CD14-positive monocyte (primary cell): ENCODE data around the gene FDX2. TPM values are rescaled to one million over a fixed set of nuclear protein-coding genes. Genes with fewer than 3 reads are reported as not detected.

Experiments
- DNase-seq, 3 donors: peaks; one replicate each; pipeline ENCODE4 v3.0.0-alpha.2; 2011 to 2022
- H2AFZ ChIP-seq: 2 replicates; pipeline ENCODE4 v1.6.0; 2012; ENCODE audit warnings: mild to moderate bottlenecking, low read depth, low read length, inconsistent platforms; ENCODE audit not compliant: insufficient read depth, poor library complexity, severe bottlenecking
- H3K27ac ChIP-seq, 2 donors: 1 replicate in 1 of 2; 2 replicates in 1 of 2; pipeline ENCODE4 v1.5.1; 2012 to 2013; ENCODE audit warnings: low read length in 2 of 2, control low read depth in 1 of 2, inconsistent platforms in 1 of 2, low read depth in 1 of 2, mild to moderate bottlenecking in 1 of 2
- H3K27me3 ChIP-seq, 2 donors: one replicate each; pipeline versions ENCODE4 v1.6.0 to v1.6.1; 2011 to 2013; ENCODE audit warnings: low read length in 2 of 2; ENCODE audit not compliant: control insufficient read depth in 2 of 2, insufficient read depth in 2 of 2
- H3K36me3 ChIP-seq, 2 donors: replicated peaks in 1 of 2; 1 replicate in 1 of 2; 2 replicates in 1 of 2; pipeline versions ENCODE4 v1.5.1 to v1.6.1; 2012 to 2013; ENCODE audit warnings: low read length in 2 of 2, control low read depth in 1 of 2, inconsistent platforms in 1 of 2, mild to moderate bottlenecking in 1 of 2; ENCODE audit not compliant: insufficient read depth in 2 of 2, control insufficient read depth in 1 of 2
- H3K4me1 ChIP-seq, 2 donors: 1 replicate in 1 of 2; 2 replicates in 1 of 2; pipeline versions ENCODE4 v1.5.1 to v1.6.1; 2012 to 2013; ENCODE audit warnings: low read length in 2 of 2, control low read depth in 1 of 2, inconsistent platforms in 1 of 2, mild to moderate bottlenecking in 1 of 2, moderate library complexity in 1 of 2; ENCODE audit not compliant: insufficient read depth in 2 of 2, control insufficient read depth in 1 of 2
- H3K4me2 ChIP-seq: replicated peaks from 2 replicates; pipeline ENCODE3; 2012; ENCODE audit warnings: low read length, moderate library complexity, mild to moderate bottlenecking; ENCODE audit not compliant: poor library complexity, severe bottlenecking; ENCODE audit errors: extremely low read depth
- H3K4me3 ChIP-seq, 3 experiments: fragments of 200-600 bp in 1 of 3; sonication (generic) in 1 of 3; replicated peaks in 1 of 3; 1 replicate in 2 of 3; 2 replicates in 1 of 3; pipeline ENCODE4 v1.5.1; 2011 to 2013; ENCODE audit warnings: low read length in 3 of 3, mild to moderate bottlenecking in 3 of 3, control low read depth in 2 of 3, low read depth in 2 of 3, inconsistent platforms in 1 of 3, moderate library complexity in 1 of 3
- H3K79me2 ChIP-seq: 2 replicates; pipeline ENCODE4 v1.6.0; 2012; ENCODE audit warnings: mild to moderate bottlenecking, control low read depth, inconsistent platforms, low read length, moderate library complexity; ENCODE audit not compliant: insufficient read depth
- H3K9ac ChIP-seq: 2 replicates; pipeline ENCODE4 v1.6.0; 2017; ENCODE audit warnings: low read length, mild to moderate bottlenecking; ENCODE audit not compliant: insufficient read depth, poor library complexity, severe bottlenecking
- H3K9me3 ChIP-seq, 2 donors: replicated peaks in 1 of 2; 1 replicate in 1 of 2; 2 replicates in 1 of 2; pipeline versions ENCODE4 v1.5.1 to v1.6.1; 2012 to 2013; ENCODE audit warnings: low read length in 2 of 2, control low read depth in 1 of 2; ENCODE audit not compliant: control insufficient read depth in 1 of 2, insufficient read depth in 1 of 2
- H4K20me1 ChIP-seq: 2 replicates; pipeline ENCODE4 v1.6.0; 2012; ENCODE audit warnings: mild to moderate bottlenecking, low read length, control low read depth, moderate library complexity; ENCODE audit not compliant: insufficient read depth
- H3K27ac Mint-ChIP-seq, 7 donors: one replicate each; pipeline ENCODE4 v1.8.0; 2020; ENCODE audit warnings: mild to moderate bottlenecking in 7 of 7, mixed read lengths in 7 of 7, moderate library complexity in 6 of 7, inconsistent platforms in 2 of 7
- H3K27me3 Mint-ChIP-seq, 3 donors: one replicate each; pipeline ENCODE4 v1.8.0; 2021 to 2022; ENCODE audit warnings: low read depth in 3 of 3, mild to moderate bottlenecking in 3 of 3, mixed read lengths in 3 of 3, moderate library complexity in 3 of 3, inconsistent platforms in 1 of 3
- H3K36me3 Mint-ChIP-seq, 2 donors: one replicate each; pipeline ENCODE4 v1.8.0; 2020; ENCODE audit warnings: mixed read lengths in 2 of 2, inconsistent platforms in 1 of 2, mild to moderate bottlenecking in 1 of 2
- H3K4me1 Mint-ChIP-seq: one replicate; pipeline ENCODE4 v1.8.0; 2020; ENCODE audit warnings: mild to moderate bottlenecking, mixed read lengths
- H3K4me3 Mint-ChIP-seq, 2 donors: one replicate each; pipeline ENCODE4 v1.8.0; 2020; ENCODE audit warnings: mild to moderate bottlenecking in 2 of 2, mixed read lengths in 2 of 2, moderate library complexity in 1 of 2
- H3K9me3 Mint-ChIP-seq, 7 donors: one replicate each; pipeline ENCODE4 v1.8.0; 2020 to 2022; ENCODE audit warnings: mixed read lengths in 7 of 7, mild to moderate bottlenecking in 6 of 7, moderate library complexity in 6 of 7, inconsistent platforms in 2 of 7
- CTCF ChIP-seq: fragments of 200-600 bp; IDR thresholded peaks from one replicate; pipeline ENCODE4 v1.8.0; 2022; ENCODE audit warnings: antibody characterized with exemption, mild to moderate bottlenecking
- WGBS: methylation state at CpG from one replicate; pipeline ENCODE4 v1.1.5; 2013; ENCODE audit warnings: missing lambda C conversion rate; ENCODE audit not compliant: insufficient coverage; 5-methylcytosine and 5-hydroxymethylcytosine counted together
- intact Hi-C, 2 donors: fragments of 100-400 bp; cut with micrococcal nuclease; formaldehyde crosslinking; loops; one replicate each; pipeline versions ENCODE4 v1.15.0 to v1.15.1; 2023
- polyA plus RNA-seq, 3 donors: library from polyadenylated mRNA; depleted of rRNA in 1 of 3; unstranded in 2 of 3; stranded (reverse) in 1 of 3; fragments of 300-500 nt in 2 of 3; fragments of >200 nt in 1 of 3; fragmentation: Illumina TruSeq in 2 of 3; gene quantifications; 1 replicate in 2 of 3; 2 replicates in 1 of 3; pipeline ENCODE4 v1.2.3, GENCODE V29; 2012 to 2021

The FDX2 gene
- polyA plus RNA-seq, 3 donors: 5.5 to 6.8 (median 6.7) TPM

DNA sequence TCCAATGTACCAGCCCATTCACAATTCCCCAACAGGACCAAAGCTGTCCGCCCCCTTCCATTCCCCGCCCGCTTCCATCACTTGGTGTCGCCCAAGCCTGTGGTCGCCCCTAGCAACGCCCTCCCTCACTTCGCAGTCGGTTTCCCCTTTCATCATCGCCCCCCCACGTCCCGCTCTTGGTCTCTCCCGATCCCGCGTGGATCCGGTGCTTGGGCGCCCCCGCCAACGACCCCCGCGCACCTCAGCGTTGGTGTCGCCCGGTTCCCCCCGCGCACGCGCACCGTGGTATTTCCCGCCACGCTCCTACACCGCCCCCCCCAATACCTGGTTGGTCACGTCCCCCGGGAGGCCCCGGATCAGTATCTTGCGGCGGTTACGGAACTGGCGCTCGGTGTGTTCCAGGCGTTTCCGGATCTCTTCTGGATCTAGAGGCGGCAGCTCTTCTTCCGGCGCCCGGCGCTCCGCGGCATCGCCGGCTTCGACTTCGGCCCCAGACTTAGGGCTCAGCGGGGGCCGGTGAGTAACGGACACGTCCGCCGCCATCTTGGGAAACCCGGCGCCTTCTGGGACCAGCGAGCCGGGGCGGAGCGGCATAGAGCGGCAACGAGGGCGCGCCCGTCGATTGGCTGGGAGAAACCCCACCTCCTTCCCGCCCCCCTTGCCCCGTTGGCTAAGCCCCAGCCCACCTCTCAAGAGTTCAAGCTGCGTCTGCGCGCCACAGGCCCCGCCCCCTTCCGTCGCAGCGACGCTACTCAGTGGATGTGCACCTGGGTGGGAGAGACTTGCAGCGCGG lies 17.3 kb upstream of the FDX2 start, which contains the start of gene RAVER1:
Gene RAVER1 (minus strand): TSS at position 565 of the 793 bp plus-strand sequence. CDS start 22 bp downstream, at position 543.
- H3K36me3 ChIP-seq: peaks cover 44 to 52% of the 10 kb centered on the region in 2 donors
- H3K36me3 Mint-ChIP-seq: peaks cover 38 to 56% of the 10 kb centered on the region in 2 donors
- H2AFZ ChIP-seq: peak within 1 kb of the TSS; percentile 70
- H3K4me1 Mint-ChIP-seq: peaks cover 33% of the 10 kb centered on the region
- under 1% methylated on average over 72 of the region's 82 CpGs for WGBS
- peak within 1 kb of the TSS; percentile 83 for H3K9ac ChIP-seq
- H3K27ac Mint-ChIP-seq: peak within 1 kb of the TSS; percentile 93 to 98 (median 96)
- H3K9me3 Mint-ChIP-seq: no peaks in the 10 kb centered on the region
- no peak for TF ChIP-seq CTCF
- intact Hi-C loops: loop anchor here (2.0 to 5.0 kb wide), 4 partner anchors 14 to 61 kb away; partner anchors contain the start of gene ICAM1 (in 2 of the 2)
- H3K4me1 ChIP-seq: peaks cover 31 to 46% of the 10 kb centered on the region in 2 donors
- no peaks in the 10 kb centered on the region for H3K27me3 ChIP-seq
- peak within 1 kb of the TSS; percentile 95 for H3K4me2 ChIP-seq
- H3K79me2 ChIP-seq: peaks cover 95% of the 10 kb centered on the region
- H3K4me3 Mint-ChIP-seq: peak within 1 kb of the TSS; percentile 94
- DNase-seq: peak; percentile 97 to 98 (median 98)
- H4K20me1 ChIP-seq: peaks cover 47% of the 10 kb centered on the region
- H3K4me3 ChIP-seq: peak within 1 kb of the TSS; percentile 76 to 96 (median 87)
- no peaks in the 10 kb centered on the region for H3K9me3 ChIP-seq
- H3K27ac ChIP-seq: peak within 1 kb of the TSS; percentile 74 to 85
- H3K27me3 Mint-ChIP-seq: no peaks in the 10 kb centered on the region

DNA sequence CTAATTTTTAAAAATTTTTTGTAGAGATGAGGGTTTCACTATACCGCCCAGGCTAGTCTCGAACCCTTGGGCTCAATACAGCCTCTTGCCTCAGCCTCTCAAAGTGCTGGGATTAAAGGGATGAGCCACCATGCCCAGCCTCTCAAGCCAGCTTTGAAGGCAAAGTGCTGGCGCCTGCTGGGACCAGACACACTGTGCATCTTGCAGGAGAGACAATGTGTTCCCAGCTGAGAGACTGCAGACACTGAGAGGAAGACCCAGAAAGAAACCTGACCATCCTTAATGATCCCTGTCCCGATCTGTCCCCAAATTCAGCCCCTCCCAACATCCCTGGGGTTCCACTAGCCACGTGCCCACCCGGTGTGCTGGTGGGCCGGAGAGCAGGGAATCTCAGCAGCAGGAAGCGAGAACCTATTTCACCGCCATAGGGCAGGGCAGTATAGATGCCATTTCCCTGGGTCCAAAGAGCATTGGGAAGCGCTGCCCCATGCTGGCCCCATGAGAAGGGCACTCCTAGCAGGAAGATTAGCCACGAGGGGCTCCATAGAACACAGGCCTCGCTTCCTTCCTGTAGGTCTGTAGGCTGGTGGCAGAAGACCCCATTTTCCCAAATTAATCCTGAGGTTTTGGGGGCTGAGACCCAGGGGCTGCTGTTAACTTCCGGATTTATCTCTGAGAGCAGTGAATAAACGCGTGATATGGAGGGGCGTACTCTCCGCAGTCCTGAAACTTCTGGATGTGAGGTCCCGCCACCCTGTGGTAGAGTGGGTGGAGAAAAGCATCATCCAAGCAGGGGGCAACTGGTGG lies 16.5 kb upstream of the FDX2 start:
- Histone ChIP-seq H3K4me3 (peak overlapping the region; percentile 76 to 96 (median 87)), H3K36me3 (peaks cover 52 to 60% of the 10 kb centered on the region in 2 donors), H2AFZ (peak overlapping the region; percentile 70), H3K27me3 (no peaks in the 10 kb centered on the region), H3K9ac (peak overlapping the region; percentile 83), H4K20me1 (peaks cover 55% of the 10 kb centered on the region), H3K9me3 (no peaks in the 10 kb centered on the region), H3K4me1 (peaks cover 25 to 38% of the 10 kb centered on the region in 2 donors), H3K27ac (peak overlapping the region; percentile 74 to 85), H3K79me2 (peaks cover 95% of the 10 kb centered on the region), H3K4me2 (peak overlapping the region; percentile 95)
- Mint-ChIP-seq H3K9me3 (no peaks in the 10 kb centered on the region), H3K27me3 (peaks cover 0 to 1% (median 0%) of the 10 kb centered on the region in 3 donors), H3K36me3 (peaks cover 46 to 64% of the 10 kb centered on the region in 2 donors), H3K27ac (peak overlapping the region; percentile 93 to 98 (median 96)), H3K4me1 (peaks cover 32% of the 10 kb centered on the region), H3K4me3 (peak overlapping the region; percentile 94)
- WGBS: 51% methylated on average over 12 of the region's 18 CpGs
- DNase-seq: no peak
- intact Hi-C loops: loop anchor here (2.0 to 5.0 kb wide), 4 partner anchors 14 to 60 kb away; partner anchors contain the start of gene ICAM1 (in 2 of the 2)
- TF ChIP-seq CTCF: no peak
